SK-N-DZ (cell line): ENCODE measurements around the gene CYP2F1.
A peak's percentile ranks its signal among the peaks of the same experiment; 100 is the strongest.
"Not testable (repeated sequence)": the region's sequence is repeated elsewhere in the genome, so short reads cannot be mapped to it uniquely, and the experiment has no call there.

Source experiments
- DNase-seq: peaks from one replicate; pipeline ENCODE4 v3.0.0-alpha.2; 2015; ENCODE audit warnings: low spot score

The CYP2F1 gene

DNA sequence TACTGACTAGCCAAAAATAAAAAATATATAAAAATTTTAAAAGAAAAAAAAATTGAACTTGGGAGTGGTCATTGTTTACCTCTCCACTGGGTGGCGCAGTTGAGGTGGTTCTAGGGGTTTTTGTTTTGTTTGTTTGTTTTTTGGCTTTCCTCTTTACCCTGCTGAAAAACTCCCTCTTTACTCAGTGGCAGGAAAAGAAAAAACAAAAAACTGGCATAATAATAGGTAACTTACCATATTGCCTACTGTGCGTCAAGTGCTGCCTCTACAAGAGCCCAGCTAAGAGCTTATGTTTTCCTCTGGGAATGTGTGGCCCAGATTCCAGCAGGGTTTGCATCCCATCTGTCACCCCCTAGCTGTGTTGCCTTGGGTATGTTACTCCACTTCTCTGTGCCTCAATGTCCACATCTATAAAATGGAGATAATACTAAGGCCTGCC, 12.6 kb downstream of the CYP2F1 start:
- DNase-seq: not testable (repeated sequence)

GRCh38 chr19:41127362-41127761, 13.1 kb downstream of the CYP2F1 start:
- DNase-seq: not testable (repeated sequence)

DNA sequence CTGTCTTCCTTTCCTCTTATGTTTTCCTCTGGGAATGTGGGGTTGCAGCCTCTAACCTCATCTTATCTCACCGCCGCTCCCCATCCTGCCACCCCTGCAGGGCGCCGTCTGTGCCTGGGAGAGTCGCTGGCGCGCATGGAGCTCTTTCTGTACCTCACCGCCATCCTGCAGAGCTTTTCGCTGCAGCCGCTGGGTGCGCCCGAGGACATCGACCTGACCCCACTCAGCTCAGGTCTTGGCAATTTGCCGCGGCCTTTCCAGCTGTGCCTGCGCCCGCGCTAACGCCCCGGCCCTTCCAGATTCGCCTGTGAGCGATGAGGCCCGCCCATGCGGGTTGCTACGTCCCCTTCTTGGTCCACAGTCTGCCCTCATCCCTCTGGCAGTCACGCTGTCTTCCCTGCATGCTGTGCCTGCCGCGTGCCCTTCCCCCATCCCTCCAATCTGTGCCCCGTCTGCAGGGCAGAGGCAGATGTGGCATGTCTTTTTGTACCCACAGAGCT, 13.6 kb downstream of the CYP2F1 start:
- DNase-seq: peak; percentile 35

DNA sequence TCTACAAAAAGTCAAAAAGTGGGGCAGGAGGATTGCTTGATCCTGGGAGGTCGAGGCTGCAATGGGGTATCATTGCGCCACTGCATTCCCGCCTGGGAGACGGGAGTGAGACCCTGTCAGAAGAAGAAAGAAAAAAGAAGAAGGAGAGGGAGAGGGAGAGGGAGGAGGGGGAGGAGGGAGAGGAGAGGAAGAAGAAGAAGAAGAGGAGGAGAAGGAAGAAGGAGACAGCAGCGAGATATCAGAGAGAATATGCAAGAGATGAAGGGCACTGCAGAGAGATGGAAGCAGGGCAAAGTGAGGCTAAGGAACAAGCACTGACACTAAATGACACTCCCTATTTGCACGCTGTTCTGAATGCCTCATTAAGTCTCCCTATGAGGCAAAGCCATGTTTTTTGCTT, 14.5 kb downstream of the CYP2F1 start:
- no peak for DNase-seq

DNA sequence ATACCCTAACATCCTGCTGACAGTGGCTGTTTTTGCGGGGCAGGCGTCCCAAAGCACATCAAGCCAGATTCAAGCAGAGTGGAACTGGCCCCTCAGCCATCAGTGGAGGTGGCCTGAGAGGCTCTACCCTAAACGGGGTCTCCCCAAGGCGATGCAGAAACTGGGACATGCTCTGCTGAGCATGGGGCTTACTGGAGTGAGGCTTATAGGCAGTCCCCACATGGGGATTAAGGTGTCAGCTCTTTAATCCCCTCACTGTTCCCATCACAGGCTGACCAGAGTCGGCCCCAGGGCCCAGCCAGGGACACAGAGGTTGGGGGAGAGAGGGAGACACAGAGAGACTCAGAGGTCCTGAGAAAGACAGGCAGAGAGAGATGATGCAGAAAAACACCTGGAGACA, 17.0 kb downstream of the CYP2F1 start:
- DNase-seq: no peak

- DNase-seq: no peak
These were observed 19.0 kb downstream of the CYP2F1 start for GRCh38 chr19:41133260-41133659.

DNA sequence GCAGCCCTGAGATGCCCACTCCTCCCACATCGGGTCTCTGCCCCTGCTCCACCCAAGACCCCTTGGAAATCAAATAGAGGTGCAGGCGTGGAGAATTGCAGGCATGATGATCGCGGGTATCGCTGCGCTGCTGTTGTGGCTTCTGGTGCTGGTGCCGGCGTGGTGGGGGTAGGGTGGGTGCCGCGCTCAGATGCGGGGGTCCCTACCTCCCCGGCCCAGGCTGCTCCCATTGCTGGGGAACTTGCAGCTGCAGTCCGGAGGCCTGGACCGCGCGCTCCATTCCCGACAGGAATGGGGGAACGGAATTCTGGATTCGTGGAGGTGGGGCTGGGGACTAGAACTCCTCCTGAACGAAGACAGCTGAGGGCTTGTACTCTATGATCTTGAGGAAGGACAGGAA, 20.4 kb downstream of the CYP2F1 start:
- no peak for DNase-seq

DNA sequence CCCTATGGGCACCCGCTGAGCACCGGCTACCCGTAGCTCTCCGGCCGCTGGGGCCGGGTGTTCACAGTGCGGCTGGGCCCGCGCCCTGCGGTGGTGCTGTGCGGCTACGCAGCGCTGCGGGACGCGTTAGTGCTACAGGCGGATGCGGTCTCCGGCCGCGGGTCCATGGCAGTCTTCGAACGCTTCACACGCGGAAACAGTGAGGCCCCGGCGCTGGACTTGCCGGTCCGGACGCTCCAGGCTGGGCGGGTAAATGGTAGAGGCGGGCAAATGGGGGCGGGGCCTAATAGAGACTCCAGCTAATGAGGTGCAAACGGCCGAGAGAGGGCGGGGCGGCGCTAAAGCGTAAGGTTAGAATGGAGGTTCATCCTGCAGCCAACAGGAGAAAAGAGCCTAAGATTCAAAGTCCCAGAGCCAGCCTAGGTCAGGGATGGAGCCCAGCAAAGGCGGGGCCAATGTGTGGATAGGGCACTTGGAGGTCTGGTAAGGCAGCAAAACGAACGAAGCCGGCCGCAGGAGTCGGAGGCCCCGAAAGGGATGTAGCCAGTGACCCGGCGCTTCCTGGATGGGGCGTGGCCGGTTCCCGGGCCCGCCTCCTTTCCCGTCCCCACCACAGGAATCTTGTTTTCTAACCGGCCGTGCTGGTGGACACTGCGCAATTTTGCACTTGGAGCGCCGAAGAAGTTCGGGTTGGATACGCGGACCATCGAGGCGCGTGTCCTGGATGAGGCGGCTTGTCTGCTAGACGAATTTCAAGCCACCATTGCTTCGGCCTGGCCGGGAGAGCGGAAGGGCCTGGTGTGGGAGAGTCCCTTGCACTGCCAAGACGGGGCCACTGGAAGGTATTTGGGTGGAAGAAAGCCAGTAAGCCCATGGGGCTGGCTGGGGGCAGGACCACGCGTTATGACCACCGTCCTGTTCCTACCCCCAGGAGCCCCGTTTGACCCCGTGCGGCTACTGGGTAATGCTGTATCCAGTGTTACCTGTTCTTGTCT, 21.5 kb downstream of the CYP2F1 start:
- DNase-seq: not testable (repeated sequence)

DNA sequence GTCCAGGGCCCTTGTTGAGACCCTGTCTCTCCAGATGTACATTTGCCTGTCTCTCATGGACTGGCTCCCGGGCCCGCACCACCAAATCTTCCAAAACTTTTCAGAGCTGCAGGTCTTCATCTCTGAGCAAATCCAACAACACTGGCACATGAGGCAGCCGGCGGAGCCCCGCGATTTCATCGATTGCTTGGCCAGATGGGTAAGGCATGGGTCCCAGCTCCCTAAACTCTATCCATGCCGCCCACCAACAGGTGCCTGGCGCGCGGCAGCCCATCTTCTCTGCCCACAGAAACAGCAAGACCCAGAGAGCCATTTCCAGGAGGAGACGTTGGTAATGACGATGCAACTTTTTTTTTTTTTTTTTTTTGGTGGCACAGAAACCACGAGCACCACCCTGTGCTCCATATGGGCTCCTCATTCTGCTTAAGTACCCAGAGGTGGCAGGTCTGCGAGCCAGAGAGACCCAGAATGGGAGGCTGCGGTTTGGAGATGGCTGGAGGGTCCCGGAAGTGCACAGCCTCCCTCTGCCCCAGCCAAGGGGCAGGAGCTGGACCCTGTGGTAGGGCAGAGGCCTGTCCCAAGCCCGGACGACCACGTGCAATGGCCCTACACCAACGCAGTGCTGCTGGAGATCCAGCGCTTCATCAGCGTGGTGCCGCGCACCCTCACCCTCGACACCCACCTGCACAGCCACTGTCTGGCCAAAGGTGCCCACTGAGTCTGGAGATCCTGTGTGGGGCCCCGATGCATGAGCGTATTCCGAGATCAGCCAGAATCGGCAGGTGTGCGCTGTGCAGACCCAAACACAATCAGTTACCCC, 22.6 kb downstream of the CYP2F1 start:
- DNase-seq: no peak

- DNase-seq: peak; percentile 58
These were observed 30.2 kb downstream of the CYP2F1 start for GRCh38 chr19:41144403-41144802.

- no peak for DNase-seq
These were observed 35.6 kb downstream of the CYP2F1 start for GRCh38 chr19:41149831-41150230.

DNA sequence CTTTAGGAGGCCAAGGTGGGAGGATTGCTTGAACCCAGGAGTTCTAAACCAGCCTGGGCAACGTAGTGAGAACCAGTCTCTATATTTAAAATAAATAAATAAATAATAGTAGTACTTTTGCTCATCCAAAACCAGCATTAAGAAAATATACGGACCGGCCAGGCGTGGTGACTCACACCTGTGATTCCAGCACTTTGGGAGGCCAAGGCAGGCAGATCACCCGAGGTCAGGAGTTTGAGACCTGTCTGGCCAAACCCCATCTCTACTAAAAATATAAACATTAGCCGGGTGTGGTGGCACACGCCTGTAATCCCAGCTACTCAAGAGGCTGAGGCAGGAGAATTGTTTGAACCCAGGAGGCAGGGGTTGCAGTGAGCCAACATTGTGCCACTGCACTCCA, 36.8 kb downstream of the CYP2F1 start:
- DNase-seq: not testable (repeated sequence)

DNA sequence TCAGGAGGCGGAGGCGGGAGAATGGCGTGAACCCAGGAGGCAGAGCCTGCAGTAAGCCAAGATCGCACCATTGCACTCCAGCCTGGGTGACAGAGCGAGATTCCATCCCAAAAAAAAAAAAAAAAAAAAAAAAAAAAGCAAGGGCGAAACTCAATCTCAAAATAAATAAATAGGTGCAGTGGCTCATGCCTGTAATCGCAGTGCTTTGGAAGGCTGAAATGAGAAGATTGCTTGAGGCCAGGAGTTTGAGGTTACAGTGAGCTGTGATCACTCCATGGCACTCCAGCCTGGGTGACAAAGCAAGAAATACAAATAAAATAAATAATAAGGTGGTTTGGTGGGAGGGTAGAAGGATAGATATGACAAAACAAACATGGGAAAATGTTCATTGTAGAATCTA, 39.8 kb downstream of the CYP2F1 start:
- DNase-seq: no peak

DNA sequence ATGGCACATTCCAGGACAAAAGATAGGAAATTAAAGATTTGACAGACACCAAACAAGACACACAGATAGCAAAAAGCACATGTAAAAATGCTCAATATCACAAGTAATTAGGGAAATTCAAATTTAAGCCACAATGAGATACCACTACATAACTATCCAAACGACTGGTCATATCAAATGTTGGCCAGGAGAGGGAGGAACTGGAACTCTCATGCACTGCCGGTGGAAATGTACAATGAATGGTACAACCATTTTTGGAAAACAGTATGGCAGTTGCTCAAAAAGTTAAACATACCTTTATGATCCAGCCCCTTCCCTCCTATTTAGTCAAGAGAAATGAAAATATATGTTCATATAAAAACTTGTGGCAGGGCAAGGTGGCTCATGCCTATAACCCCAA, 42.0 kb downstream of the CYP2F1 start:
- DNase-seq: no peak

DNA sequence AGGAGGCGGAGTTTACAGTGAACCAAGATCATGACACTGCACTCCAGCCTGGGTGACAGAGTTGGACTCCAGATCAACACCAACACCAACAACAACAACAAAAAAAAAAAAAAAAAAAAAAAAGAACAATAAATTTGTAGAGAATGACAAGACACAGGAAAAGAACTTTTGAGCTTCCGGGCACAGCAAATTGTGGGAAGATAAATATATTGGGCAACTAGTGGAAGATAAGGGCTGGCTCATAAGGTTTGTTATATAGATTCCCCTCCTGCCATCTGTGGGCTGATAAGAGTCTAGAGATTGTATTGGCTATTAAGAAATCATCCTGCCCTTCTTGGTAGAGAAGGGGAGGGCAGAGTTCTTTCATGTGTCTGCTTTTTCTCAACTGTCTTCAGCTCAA, 45.6 kb downstream of the CYP2F1 start:
- no peak for DNase-seq

- DNase-seq: no peak
These were observed 47.7 kb downstream of the CYP2F1 start for GRCh38 chr19:41161903-41162302.

DNA sequence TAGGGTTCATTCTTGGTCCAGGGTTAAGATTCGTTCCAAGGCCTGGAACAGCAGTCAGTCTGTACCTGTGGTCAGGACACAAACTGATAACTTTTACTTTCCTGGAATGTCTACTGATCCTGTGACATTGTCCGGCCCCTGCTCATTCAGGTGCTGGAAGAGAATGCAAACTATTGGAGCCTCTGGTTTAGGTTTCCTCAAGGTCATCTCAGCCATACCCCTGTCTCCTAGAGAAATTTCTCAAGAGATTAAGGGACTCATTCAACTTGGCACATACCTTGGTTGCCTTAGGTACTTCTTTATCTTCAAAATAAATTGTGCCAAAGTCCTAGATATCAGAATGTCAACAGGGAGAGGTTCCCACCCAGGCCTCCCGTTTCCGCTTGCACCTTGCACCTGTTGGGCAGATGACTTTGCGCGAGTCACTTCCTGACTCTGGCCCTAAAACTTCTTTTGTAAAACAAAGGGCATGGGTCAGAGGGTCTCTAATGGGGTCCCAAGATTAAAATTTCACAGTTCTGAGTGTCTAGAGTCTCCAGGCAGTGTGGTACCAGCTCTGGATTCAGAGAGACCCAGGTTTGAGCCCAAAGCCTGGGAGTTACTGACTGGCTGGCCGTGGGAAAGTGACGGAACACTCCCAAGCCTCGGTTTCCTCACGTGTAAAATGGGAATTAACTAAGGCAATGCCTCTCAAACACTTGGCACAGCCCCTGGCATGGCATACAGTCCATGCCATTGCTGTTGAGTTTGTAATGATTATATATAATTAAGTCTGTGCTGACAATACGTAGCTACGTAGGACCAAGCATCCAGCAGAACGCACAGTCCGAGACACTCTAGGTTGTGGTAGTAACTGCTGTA, 52.9 kb downstream of the CYP2F1 start:
- DNase-seq: no peak

DNA sequence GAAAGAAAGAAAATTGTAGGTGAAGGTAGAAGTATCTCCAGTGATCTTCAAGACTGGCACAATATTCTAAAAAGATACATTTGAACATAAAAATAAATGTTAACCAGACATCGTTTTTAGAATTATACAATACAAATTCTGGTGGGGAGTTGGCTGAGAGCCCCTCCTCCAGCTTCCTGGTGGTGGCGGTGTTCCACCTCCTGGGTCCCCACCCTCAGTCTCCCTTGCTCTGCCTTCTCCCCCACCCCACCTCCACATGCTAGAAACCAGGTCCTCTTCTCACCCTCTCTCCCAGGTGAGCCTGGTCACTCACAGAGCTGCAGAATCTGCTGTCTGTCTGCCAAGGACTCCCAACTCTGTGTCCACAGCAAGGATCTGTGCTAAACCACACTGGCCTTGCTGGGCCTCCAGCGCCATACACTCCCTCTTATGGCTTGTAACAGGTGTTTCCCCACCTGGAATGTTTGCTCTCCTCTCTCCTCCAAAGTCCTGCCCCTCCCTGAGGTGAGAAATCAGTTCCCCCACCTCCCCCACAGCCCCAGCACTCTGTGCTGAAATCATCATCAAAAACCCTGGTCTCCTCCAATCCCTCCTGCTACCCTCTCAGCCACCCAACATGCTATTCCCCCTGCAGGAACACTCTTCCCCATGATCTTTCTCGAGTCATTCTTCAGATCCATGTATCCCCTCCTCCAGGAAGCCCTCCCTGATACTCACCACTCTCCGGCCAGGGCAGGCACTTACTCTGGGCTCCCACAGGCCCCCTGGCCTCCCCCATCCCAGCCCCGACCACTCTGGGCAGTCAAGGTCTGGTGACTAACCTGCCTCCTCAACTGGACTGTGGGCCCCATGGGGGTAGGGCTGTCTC, 58.3 kb downstream of the CYP2F1 start:
- DNase-seq: no peak

GRCh38 chr19:41174297-41174928, 60.2 kb downstream of the CYP2F1 start:
- DNase-seq: no peak
